ENCODE results near the gene CCDC51. TPM values are rescaled to one million over a fixed set of nuclear protein-coding genes. Genes with fewer than 3 reads are reported as not detected.

Gene CCDC51
- total RNA-seq, 1 experiment from 2014 or later, result 18.9 TPM

DNA sequence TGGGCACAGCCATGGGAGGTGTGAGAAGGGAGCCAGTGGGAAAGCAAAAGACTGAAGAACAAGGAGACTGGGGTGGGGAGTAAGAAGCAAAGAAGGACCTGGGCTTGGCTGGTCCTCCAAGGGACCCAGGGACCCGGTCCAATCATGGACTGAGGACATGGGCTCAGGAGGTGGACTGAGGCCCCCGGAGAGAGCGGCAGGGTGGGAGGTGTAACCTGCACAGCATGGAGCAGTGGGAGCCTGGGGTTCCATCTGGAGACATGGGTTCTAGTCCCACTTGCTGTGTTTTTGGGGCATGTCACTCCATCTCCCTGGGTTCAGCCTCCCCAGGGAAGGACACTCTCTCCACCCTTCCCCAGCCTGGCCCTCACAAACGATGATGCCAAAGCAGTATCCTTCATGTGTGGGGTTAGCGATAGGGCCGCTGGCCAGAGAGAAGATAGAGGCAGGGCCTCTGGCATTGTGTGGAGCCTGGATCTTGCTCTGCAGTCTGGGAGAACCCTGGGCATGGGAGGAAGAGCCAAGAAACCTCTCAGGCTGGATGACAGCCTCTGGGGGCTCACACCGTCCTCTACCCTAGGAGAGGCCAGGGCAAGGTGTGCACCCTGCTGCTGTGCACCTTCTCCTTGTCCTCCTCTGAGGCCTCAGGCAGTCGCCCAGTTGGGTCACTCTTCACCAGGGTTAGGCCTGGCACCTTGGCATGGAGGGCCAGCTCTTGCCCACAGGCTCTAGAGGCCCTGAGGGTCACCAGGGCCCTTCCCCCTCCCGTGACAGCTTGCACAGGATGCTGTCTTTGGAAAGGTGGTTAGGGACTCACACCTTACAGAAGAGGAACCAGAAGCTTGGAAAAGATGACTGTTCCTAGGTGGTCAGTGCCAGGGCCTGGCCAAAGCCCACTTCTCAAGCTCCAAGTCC lies 41.9 kb downstream of the CCDC51 start:
- H3K9me3 Mint-ChIP-seq (ENCODE audit: low read depth, unreplicated experiment), result no peaks in the 10 kb centered on the region
- TF ChIP-seq, protein P1, sequence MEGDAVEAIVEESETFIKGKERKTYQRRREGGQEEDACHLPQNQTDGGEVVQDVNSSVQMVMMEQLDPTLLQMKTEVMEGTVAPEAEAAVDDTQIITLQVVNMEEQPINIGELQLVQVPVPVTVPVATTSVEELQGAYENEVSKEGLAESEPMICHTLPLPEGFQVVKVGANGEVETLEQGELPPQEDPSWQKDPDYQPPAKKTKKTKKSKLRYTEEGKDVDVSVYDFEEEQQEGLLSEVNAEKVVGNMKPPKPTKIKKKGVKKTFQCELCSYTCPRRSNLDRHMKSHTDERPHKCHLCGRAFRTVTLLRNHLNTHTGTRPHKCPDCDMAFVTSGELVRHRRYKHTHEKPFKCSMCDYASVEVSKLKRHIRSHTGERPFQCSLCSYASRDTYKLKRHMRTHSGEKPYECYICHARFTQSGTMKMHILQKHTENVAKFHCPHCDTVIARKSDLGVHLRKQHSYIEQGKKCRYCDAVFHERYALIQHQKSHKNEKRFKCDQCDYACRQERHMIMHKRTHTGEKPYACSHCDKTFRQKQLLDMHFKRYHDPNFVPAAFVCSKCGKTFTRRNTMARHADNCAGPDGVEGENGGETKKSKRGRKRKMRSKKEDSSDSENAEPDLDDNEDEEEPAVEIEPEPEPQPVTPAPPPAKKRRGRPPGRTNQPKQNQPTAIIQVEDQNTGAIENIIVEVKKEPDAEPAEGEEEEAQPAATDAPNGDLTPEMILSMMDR (IDR thresholded peaks at IDR 0.05; ENCODE audit: unreplicated experiment), result no peak
- H3K4me1 Mint-ChIP-seq (ENCODE audit: low read depth, unreplicated experiment), result peaks cover 11% of the 10 kb centered on the region
- H3K27ac Mint-ChIP-seq (ENCODE audit: unreplicated experiment), result peak overlapping the region; percentile 60
- CTCF ChIA-PET, result interaction anchor here (4.2 kb wide), 1 partner anchor 37 kb away, joined by 243 read pairs; no protein-coding TSS in a partner anchor
- BruUV-seq (replicated peaks), result no TSS peak
- peaks cover 23% of the 10 kb centered on the region for H3K27me3 Mint-ChIP-seq (ENCODE audit: unreplicated experiment)
- no peak overlapping the region for H3K4me3 Mint-ChIP-seq (ENCODE audit: low read depth, unreplicated experiment)
- no peak for DNase-seq
- H3K36me3 Mint-ChIP-seq (ENCODE audit: insufficient read depth, unreplicated experiment), result peaks cover 49% of the 10 kb centered on the region
- intact Hi-C loops (cut with micrococcal nuclease; ENCODE audit: unreplicated experiment), result no loop called here

DNA sequence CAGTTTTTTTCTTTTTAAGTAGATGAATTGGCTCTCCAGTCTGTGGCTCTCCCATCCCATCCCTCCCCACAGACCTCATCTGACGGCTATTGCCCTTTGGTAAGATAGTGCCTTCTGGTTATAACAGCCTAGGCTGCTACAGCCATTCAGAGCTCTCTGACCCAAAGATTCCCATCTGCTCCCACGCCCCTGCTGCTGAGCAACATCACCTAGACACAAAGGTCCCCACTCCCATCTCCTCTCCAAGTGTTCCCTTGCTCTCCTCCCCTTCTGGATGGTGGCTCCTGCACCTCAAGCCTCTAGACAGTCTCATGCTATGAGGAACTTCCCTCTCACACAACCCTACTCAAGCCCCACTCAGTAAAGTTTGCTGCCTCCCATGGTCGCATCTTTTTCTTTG lies 44.2 kb downstream of the CCDC51 start:
- TF ChIP-seq, protein P1 (IDR thresholded peaks at IDR 0.05; ENCODE audit: unreplicated experiment), result no peak
- no peaks in the 10 kb centered on the region for H3K4me1 Mint-ChIP-seq (ENCODE audit: low read depth, unreplicated experiment)
- DNase-seq, result no peak
- peaks cover 23% of the 10 kb centered on the region for H3K27me3 Mint-ChIP-seq (ENCODE audit: unreplicated experiment)
- no peaks in the 10 kb centered on the region for H3K9me3 Mint-ChIP-seq (ENCODE audit: low read depth, unreplicated experiment)
- no peak overlapping the region for H3K27ac Mint-ChIP-seq (ENCODE audit: unreplicated experiment)
- H3K36me3 Mint-ChIP-seq (ENCODE audit: insufficient read depth, unreplicated experiment), result peaks cover 32% of the 10 kb centered on the region
- CTCF ChIA-PET, result interaction anchor here (2.1 kb wide), 1 partner anchor 40 kb away, joined by 6 read pairs; no protein-coding TSS in a partner anchor
- intact Hi-C loops (cut with micrococcal nuclease; ENCODE audit: unreplicated experiment), result no loop called here
- no TSS peak for BruUV-seq (replicated peaks)
- no peak overlapping the region for H3K4me3 Mint-ChIP-seq (ENCODE audit: low read depth, unreplicated experiment)

GRCh38 chr3:48394391-48394790 lies 45.5 kb downstream of the CCDC51 start:
- H3K27ac Mint-ChIP-seq (ENCODE audit: unreplicated experiment), result no peak overlapping the region
- CTCF ChIA-PET, result interaction anchor here (0.7 kb wide), 1 partner anchor 32 kb away, joined by 3 read pairs; no protein-coding TSS in a partner anchor
- no TSS peak for BruUV-seq (replicated peaks)
- peaks cover 20% of the 10 kb centered on the region for H3K36me3 Mint-ChIP-seq (ENCODE audit: insufficient read depth, unreplicated experiment)
- TF ChIP-seq, protein P1 (IDR thresholded peaks at IDR 0.05; ENCODE audit: unreplicated experiment), result no peak
- no peak overlapping the region for H3K4me3 Mint-ChIP-seq (ENCODE audit: low read depth, unreplicated experiment)
- intact Hi-C loops (cut with micrococcal nuclease; ENCODE audit: unreplicated experiment), result no loop called here
- H3K9me3 Mint-ChIP-seq (ENCODE audit: low read depth, unreplicated experiment), result no peaks in the 10 kb centered on the region
- H3K27me3 Mint-ChIP-seq (ENCODE audit: unreplicated experiment), result peaks cover 23% of the 10 kb centered on the region
- H3K4me1 Mint-ChIP-seq (ENCODE audit: low read depth, unreplicated experiment), result no peaks in the 10 kb centered on the region
- no peak for DNase-seq

DNA sequence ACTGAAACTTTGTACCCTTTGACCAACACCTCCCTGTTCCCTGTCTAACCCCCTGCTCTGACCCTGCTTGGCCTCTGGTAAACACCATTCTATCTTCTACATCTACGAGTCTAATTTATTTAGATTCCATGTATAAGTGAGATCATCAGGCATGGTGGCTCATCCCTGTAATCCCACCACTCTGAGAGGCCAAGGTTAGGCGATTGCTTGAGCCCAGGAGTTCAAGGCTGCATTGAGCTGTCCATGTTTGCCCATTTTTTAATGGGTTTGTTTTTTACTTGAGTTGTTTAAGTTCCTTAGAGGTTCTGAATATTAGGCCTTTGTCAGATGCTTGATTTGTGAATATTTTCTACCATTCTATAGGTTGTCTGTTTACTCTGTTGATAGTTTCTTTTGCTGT lies 51.0 kb downstream of the CCDC51 start:
- no peaks in the 10 kb centered on the region for H3K9me3 Mint-ChIP-seq (ENCODE audit: low read depth, unreplicated experiment)
- H3K4me1 Mint-ChIP-seq (ENCODE audit: low read depth, unreplicated experiment), result no peaks in the 10 kb centered on the region
- BruUV-seq (replicated peaks), result no TSS peak
- no peak for DNase-seq
- CTCF ChIA-PET, result no interaction called here
- H3K27me3 Mint-ChIP-seq (ENCODE audit: unreplicated experiment), result peaks cover 25% of the 10 kb centered on the region
- no peak overlapping the region for H3K4me3 Mint-ChIP-seq (ENCODE audit: low read depth, unreplicated experiment)
- H3K36me3 Mint-ChIP-seq (ENCODE audit: insufficient read depth, unreplicated experiment), result no peaks in the 10 kb centered on the region
- intact Hi-C loops (cut with micrococcal nuclease; ENCODE audit: unreplicated experiment), result loop anchor here (10.0 kb wide), 1 partner anchor 114 kb away; no protein-coding TSS in a partner anchor
- no peak overlapping the region for H3K27ac Mint-ChIP-seq (ENCODE audit: unreplicated experiment)
- TF ChIP-seq, protein P1 (IDR thresholded peaks at IDR 0.05; ENCODE audit: unreplicated experiment), result no peak

All from Calu3 (cell line).